HCT116 (cell line): Measurements from ENCODE around the gene GDI1.

ENCODE experiments used
- CTCF ChIP-seq, 3 experiments: fragments of 200-600 bp in 1 of 3; sonication (generic) in 1 of 3; IDR thresholded peaks in 2 of 3; conservative IDR thresholded peaks in 1 of 3; 2 replicates each; pipeline ENCODE4 v1.5.1; 2012 to 2017; ENCODE audit warnings: low read depth in 2 of 3, low read length in 2 of 3, antibody characterized with exemption in 1 of 3, borderline replicate concordance in 1 of 3, control low read depth in 1 of 3, mild to moderate bottlenecking in 1 of 3, mixed read lengths in 1 of 3, mixed run types in 1 of 3, moderate library complexity in 1 of 3; ENCODE audit not compliant: insufficient read depth in 1 of 3
- EGR1 ChIP-seq: IDR thresholded peaks from 2 replicates; pipeline ENCODE4 v1.6.1; 2012; ENCODE audit warnings: low read depth
- EZH2 ChIP-seq: fragments of 200-600 bp; sonication (generic); IDR thresholded peaks from 2 replicates; pipeline ENCODE4 v1.6.1; 2017; ENCODE audit warnings: antibody characterized with exemption, mixed run types
- POLR2A ChIP-seq: IDR thresholded peaks from 2 replicates; pipeline ENCODE4 v1.7.0; 2011; ENCODE audit warnings: borderline replicate concordance; ENCODE audit not compliant: insufficient read depth, insufficient read length; ENCODE audit errors: extremely low read depth
- POLR2AphosphoS5 ChIP-seq: IDR thresholded peaks from 2 replicates; pipeline ENCODE4 v1.6.1; 2011; ENCODE audit warnings: mild to moderate bottlenecking, low read depth, low read length, moderate library complexity
- RAD21 ChIP-seq: IDR thresholded peaks from 2 replicates; pipeline ENCODE4 v1.6.1; 2012; ENCODE audit warnings: low read depth, mild to moderate bottlenecking
- TCF7L2 ChIP-seq: IDR thresholded peaks from 2 replicates; pipeline ENCODE4 v1.7.0; 2011; ENCODE audit warnings: borderline replicate concordance, inconsistent platforms; ENCODE audit not compliant: insufficient read depth, insufficient read length; ENCODE audit errors: extremely low read depth
- YY1 ChIP-seq: IDR thresholded peaks from 2 replicates; pipeline ENCODE4 v1.6.1; 2011; ENCODE audit warnings: low read length, low read depth, moderate library complexity, mild to moderate bottlenecking; ENCODE audit not compliant: insufficient replicate concordance; ENCODE audit errors: extremely low read depth

GRCh38 chrX:154458116-154458953 is 21.4 kb downstream of the GDI1 start, which contains the start of gene PLXNA3:
- TF ChIP-seq EGR1 = no peak
- no peak for TF ChIP-seq CTCF (IDR thresholded peaks at IDR 0.05 in 2 of 3, conservative IDR thresholded peaks at IDR 0.05 in 1 of 3; ENCODE audit: borderline replicate concordance in 1 of 3, insufficient read depth in 1 of 3, low read depth in 2 of 3, low read length in 2 of 3)
- TF ChIP-seq POLR2AphosphoS5 = peak; percentile 76
- no peak for TF ChIP-seq TCF7L2
- TF ChIP-seq RAD21 = no peak
- TF ChIP-seq EZH2 = no peak
- TF ChIP-seq YY1 = no peak
- peak; percentile 63 for TF ChIP-seq POLR2A
